ENCODE results near the gene MAP6D1. TPM values are rescaled to one million over a fixed set of nuclear protein-coding genes. Genes with fewer than 3 reads are reported as not detected.

Gene MAP6D1
- total and polyA plus RNA-seq, 9 of the 15 experiments (the other 6 are each of a cell fraction or from before 2014, with no cell fraction given) = 0.16 to 1.5 (median 0.44) TPM; not detected in 3

DNA sequence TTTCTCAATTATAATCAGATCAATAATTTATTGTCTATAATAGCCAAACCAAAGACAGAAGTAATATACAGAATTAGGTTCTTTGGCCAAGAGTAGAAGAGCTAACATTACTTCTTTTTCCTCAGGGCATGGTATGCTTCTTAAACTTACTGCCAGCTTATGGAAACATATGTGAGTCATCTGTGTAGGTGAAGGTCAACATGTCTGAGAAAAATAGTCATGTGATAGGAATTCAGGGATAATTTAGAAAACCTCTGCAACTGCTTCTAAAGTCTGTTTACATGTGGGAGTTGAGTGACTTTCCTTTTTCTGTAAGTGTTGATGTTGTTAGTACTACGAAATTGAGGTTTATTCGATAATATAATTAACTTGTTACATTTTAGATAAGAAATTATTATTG is 19.2 kb upstream of the MAP6D1 start (continued):
- TF ChIP-seq, protein P1, sequence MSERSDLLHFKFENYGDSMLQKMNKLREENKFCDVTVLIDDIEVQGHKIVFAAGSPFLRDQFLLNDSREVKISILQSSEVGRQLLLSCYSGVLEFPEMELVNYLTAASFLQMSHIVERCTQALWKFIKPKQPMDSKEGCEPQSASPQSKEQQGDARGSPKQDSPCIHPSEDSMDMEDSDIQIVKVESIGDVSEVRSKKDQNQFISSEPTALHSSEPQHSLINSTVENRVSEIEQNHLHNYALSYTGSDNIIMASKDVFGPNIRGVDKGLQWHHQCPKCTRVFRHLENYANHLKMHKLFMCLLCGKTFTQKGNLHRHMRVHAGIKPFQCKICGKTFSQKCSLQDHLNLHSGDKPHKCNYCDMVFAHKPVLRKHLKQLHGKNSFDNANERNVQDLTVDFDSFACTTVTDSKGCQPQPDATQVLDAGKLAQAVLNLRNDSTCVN (CRISPR knock-in tag; IDR thresholded peaks at IDR 0.05) = no peak
- TF ChIP-seq, protein P2, sequence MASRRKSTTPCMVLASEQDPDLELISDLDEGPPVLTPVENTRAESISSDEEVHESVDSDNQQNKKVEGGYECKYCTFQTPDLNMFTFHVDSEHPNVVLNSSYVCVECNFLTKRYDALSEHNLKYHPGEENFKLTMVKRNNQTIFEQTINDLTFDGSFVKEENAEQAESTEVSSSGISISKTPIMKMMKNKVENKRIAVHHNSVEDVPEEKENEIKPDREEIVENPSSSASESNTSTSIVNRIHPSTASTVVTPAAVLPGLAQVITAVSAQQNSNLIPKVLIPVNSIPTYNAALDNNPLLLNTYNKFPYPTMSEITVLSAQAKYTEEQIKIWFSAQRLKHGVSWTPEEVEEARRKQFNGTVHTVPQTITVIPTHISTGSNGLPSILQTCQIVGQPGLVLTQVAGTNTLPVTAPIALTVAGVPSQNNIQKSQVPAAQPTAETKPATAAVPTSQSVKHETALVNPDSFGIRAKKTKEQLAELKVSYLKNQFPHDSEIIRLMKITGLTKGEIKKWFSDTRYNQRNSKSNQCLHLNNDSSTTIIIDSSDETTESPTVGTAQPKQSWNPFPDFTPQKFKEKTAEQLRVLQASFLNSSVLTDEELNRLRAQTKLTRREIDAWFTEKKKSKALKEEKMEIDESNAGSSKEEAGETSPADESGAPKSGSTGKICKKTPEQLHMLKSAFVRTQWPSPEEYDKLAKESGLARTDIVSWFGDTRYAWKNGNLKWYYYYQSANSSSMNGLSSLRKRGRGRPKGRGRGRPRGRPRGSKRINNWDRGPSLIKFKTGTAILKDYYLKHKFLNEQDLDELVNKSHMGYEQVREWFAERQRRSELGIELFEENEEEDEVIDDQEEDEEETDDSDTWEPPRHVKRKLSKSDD (conservative IDR thresholded peaks at IDR 0.05; ENCODE audit: low read length) = no peak
- TF ChIP-seq NBN (IDR thresholded peaks at IDR 0.05; ENCODE audit: low read depth) = no peak

DNA sequence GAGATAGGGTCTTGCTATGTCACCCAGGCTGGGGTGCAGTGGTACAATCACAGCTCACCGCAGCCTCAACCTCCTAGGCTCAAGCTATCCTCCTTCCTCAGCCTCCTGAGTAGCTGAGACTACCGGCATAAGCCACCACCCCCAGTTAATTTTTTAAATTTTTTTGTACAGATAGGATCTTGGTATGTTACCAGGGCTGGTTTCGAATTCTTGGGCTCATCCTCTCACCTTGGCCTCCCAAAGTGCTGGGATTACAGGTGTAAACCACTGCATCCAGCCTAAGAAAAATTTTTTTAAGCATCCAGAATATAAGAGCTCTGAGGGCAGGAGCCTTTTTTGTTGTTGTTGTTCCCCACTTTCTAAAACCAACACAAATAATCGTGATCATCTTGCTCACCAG is 14.4 kb upstream of the MAP6D1 start:
- Histone ChIP-seq H4K20me1 (replicated peaks; ENCODE audit: control insufficient read depth, insufficient read depth, low read length) (no peaks in the 10 kb centered on the region), H3K27me3 (ENCODE audit: control insufficient read depth in 2 of 2, insufficient read depth in 2 of 2, low read length in 2 of 2) (no peaks in the 10 kb centered on the region), H3K9ac (ENCODE audit: insufficient read depth in 1 of 2, low read depth in 2 of 2, low read length in 2 of 2) (no peak overlapping the region), H3K9me3 (replicated peaks; ENCODE audit: control insufficient read depth, insufficient read depth, low read depth, low read length) (no peaks in the 10 kb centered on the region), H3K36me3 (ENCODE audit: control insufficient read depth, insufficient read depth, low read length) (peaks cover 57% of the 10 kb centered on the region), H3K9me1 (ENCODE audit: control insufficient read depth, insufficient read depth, low read length) (no peaks in the 10 kb centered on the region), H3K4me2 (ENCODE audit: insufficient read depth, low read length) (no peak overlapping the region), H2AFZ (ENCODE audit: low read depth, low read length) (no peak overlapping the region), H3K79me2 (ENCODE audit: control insufficient read depth, insufficient read depth, low read length) (no peaks in the 10 kb centered on the region), H3K4me3 (no peak overlapping the region), H3K4me1 (replicated peaks in 1 of 2; ENCODE audit: control insufficient read depth in 2 of 2, insufficient read depth in 2 of 2, low read length in 2 of 2) (no peaks in the 10 kb centered on the region), H3K27ac (ENCODE audit: extremely low read depth, low read depth, low read length) (no peak overlapping the region)
- CTCF ChIA-PET (ENCODE audit: low intra/inter-chr PET ratio) = no interaction called here
- POLR2A ChIA-PET = interaction anchor here (0.6 kb wide), 1 partner anchor 532 kb away, joined by 3 read pairs; no protein-coding TSS in a partner anchor
- intact Hi-C loops (cut with micrococcal nuclease) = no loop called here
- WGBS (ENCODE audit: insufficient coverage, low coverage, missing lambda C conversion rate) = 95% methylated on average over 4 of the region's 4 CpGs
- FAIRE-seq (no peak), ATAC-seq (no peak), DNase-seq (ENCODE audit: extremely low read depth in 1 of 4, low spot score in 3 of 4) (no peak)
- no TSS peak for BruUV-seq (replicated peaks)
- in situ Hi-C loops (cut with MboI) = no loop called here
- TF ChIP-seq ZNF707 (CRISPR knock-in tag; conservative IDR thresholded peaks at IDR 0.05) (no peak), JUN (IDR thresholded peaks at IDR 0.05; ENCODE audit: borderline replicate concordance, low read depth, low read length) (no peak), JUN (CRISPR knock-in tag; IDR thresholded peaks at IDR 0.05; ENCODE audit: borderline replicate concordance) (no peak), ARNT (IDR thresholded peaks at IDR 0.05) (no peak), ZNF121 (CRISPR knock-in tag; conservative IDR thresholded peaks at IDR 0.05) (no peak), PRMT5 (CRISPR knock-in tag; IDR thresholded peaks at IDR 0.05) (no peak), ZNF778 (CRISPR knock-in tag; IDR thresholded peaks at IDR 0.05) (no peak), ZNF274 (IDR thresholded peaks at IDR 0.05; ENCODE audit: borderline replicate concordance, low read depth, low read length) (no peak)
- TF ChIP-seq, protein P3, sequence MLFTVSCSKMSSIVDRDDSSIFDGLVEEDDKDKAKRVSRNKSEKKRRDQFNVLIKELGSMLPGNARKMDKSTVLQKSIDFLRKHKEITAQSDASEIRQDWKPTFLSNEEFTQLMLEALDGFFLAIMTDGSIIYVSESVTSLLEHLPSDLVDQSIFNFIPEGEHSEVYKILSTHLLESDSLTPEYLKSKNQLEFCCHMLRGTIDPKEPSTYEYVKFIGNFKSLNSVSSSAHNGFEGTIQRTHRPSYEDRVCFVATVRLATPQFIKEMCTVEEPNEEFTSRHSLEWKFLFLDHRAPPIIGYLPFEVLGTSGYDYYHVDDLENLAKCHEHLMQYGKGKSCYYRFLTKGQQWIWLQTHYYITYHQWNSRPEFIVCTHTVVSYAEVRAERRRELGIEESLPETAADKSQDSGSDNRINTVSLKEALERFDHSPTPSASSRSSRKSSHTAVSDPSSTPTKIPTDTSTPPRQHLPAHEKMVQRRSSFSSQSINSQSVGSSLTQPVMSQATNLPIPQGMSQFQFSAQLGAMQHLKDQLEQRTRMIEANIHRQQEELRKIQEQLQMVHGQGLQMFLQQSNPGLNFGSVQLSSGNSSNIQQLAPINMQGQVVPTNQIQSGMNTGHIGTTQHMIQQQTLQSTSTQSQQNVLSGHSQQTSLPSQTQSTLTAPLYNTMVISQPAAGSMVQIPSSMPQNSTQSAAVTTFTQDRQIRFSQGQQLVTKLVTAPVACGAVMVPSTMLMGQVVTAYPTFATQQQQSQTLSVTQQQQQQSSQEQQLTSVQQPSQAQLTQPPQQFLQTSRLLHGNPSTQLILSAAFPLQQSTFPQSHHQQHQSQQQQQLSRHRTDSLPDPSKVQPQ (CRISPR knock-in tag; IDR thresholded peaks at IDR 0.05; ENCODE audit: borderline replicate concordance) = no peak
- TF ChIP-seq, protein P4, sequence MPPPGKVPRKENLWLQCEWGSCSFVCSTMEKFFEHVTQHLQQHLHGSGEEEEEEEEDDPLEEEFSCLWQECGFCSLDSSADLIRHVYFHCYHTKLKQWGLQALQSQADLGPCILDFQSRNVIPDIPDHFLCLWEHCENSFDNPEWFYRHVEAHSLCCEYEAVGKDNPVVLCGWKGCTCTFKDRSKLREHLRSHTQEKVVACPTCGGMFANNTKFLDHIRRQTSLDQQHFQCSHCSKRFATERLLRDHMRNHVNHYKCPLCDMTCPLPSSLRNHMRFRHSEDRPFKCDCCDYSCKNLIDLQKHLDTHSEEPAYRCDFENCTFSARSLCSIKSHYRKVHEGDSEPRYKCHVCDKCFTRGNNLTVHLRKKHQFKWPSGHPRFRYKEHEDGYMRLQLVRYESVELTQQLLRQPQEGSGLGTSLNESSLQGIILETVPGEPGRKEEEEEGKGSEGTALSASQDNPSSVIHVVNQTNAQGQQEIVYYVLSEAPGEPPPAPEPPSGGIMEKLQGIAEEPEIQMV (tag; conservative IDR thresholded peaks at IDR 0.05; ENCODE audit: low read depth) = no peak
